ENCODE data around the gene HMBS.

DNA sequence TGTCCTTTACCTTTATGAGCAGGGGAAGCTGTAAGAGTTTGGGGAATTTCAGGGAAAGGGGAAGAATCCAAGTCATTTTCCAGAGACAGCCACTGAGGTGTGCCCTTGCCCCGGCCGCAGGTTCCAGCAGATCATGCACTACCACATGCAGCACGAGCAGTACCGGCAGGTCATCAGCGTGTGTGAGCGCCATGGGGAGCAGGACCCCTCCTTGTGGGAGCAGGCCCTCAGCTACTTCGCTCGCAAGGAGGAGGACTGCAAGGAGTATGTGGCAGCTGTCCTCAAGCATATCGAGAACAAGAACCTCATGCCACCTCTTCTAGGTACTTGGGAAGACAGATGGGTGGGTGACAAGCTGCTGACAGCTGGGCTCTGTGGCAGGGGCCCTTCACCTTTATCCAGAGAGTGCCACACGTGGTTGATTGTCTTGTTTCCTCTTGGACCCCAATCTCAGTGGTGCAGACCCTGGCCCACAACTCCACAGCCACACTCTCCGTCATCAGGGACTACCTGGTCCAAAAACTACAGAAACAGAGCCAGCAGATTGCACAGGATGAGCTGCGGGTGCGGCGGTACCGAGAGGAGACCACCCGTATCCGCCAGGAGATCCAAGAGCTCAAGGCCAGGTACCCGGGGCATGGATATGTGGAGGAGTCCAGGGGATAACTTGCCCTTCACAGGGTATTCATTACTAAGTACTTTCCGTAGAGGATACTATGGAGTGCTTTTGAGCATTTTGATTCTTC, 5.8 kb upstream of the HMBS start:
- TF ChIP-seq CTCF (IDR thresholded peaks at IDR 0.05) (no peak), POLR2A (IDR thresholded peaks at IDR 0.05) (no peak), POLR2AphosphoS5 (IDR thresholded peaks at IDR 0.05) (no peak)
